ENCODE data around the gene PLA2G7.

DNA sequence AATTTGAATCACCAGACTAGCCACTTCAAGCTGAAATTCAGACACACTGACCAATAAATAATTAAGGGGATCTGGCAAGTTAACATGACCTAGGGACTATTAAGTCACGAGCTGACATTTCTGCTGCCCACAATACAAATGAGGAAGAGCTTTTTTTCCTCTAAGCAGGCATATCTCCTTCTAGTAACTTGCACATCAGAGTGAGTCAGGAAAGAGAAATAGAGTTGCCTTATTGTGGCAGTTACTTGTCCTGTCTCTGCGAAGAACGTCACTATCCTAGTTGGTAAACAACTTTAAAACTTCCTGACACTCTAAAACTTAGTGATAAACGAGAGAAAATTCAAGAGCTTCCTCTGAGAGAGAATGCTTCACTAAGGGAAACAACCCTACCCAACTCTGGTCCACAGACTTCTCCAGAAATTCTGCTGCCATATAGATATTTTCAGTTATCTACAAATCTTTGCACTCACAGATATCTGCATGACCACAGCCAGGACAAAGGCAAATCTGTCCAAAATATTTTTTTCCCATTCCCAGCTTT, 4.2 kb downstream of the PLA2G7 start:
- no peak for TF ChIP-seq POLR2A (IDR thresholded peaks at IDR 0.05; ENCODE audit: low read length)
- no peak for TF ChIP-seq GATA1 (IDR thresholded peaks at IDR 0.05; ENCODE audit: low read depth, low read length)
